ENCODE results near the gene GARIN5A. TPM values are rescaled to one million over a fixed set of nuclear protein-coding genes. Genes with fewer than 3 reads are reported as not detected.
"Not testable (repeated sequence)": the region's sequence is repeated elsewhere in the genome, so short reads cannot be mapped to it uniquely, and the experiment has no call there.

Gene GARIN5A
- polyA plus RNA-seq, 3 donors: 7.9 to 10.7 (median 10.0) TPM

- not testable (repeated sequence) for DNase-seq
Observed at GRCh38 chr19:50473336-50473735, 3.3 kb downstream of the GARIN5A start.

GRCh38 chr19:50468818-50469217, 7.8 kb downstream of the GARIN5A start:
- no peak for DNase-seq

- DNase-seq: no peak
Observed at GRCh38 chr19:50467566-50467965, 9.1 kb downstream of the GARIN5A start.

GRCh38 chr19:50466706-50467039, 10.0 kb downstream of the GARIN5A start:
- no peak for DNase-seq

- DNase-seq: no peak
Observed at GRCh38 chr19:50465986-50466705, 10.5 kb downstream of the GARIN5A start.

GRCh38 chr19:50465000-50465399, 11.6 kb downstream of the GARIN5A start:
- DNase-seq: no peak

- DNase-seq: no peak
Observed at GRCh38 chr19:50464348-50464747, 12.3 kb downstream of the GARIN5A start.

- DNase-seq: no peak
Observed at GRCh38 chr19:50462970-50463369, 13.7 kb downstream of the GARIN5A start.

GRCh38 chr19:50461066-50461875, 15.4 kb downstream of the GARIN5A start:
- peak; percentile 57 for DNase-seq

- DNase-seq: peak; percentile 56
Observed at GRCh38 chr19:50460161-50460765, 16.4 kb downstream of the GARIN5A start.

GRCh38 chr19:50459638-50460037, 17.0 kb downstream of the GARIN5A start:
- no peak for DNase-seq

GRCh38 chr19:50459067-50459456, 17.6 kb downstream of the GARIN5A start:
- DNase-seq: no peak

GRCh38 chr19:50458396-50459066, 18.1 kb downstream of the GARIN5A start:
- DNase-seq: no peak

GRCh38 chr19:50457300-50457699, 19.3 kb downstream of the GARIN5A start:
- DNase-seq: no peak

- no peak for DNase-seq
Observed at GRCh38 chr19:50455992-50456391, 20.7 kb downstream of the GARIN5A start.

- DNase-seq: no peak
Observed at GRCh38 chr19:50453243-50453642, 23.4 kb downstream of the GARIN5A start.

- DNase-seq: no peak
Observed at GRCh38 chr19:50451223-50451534, 25.5 kb downstream of the GARIN5A start.

GRCh38 chr19:50450369-50451222, 26.1 kb downstream of the GARIN5A start:
- no peak for DNase-seq

- DNase-seq: no peak
Observed at GRCh38 chr19:50449236-50449899, 27.3 kb downstream of the GARIN5A start.

- no peak for DNase-seq
Observed at GRCh38 chr19:50447750-50448149, 28.9 kb downstream of the GARIN5A start.

GRCh38 chr19:50447053-50447452, 29.6 kb downstream of the GARIN5A start:
- no peak for DNase-seq
